HG02678 (cell line): ENCODE results near the gene PNPLA7.

Source experiments
- ATAC-seq: cut with Tn5 transposase; IDR thresholded peaks from one replicate; pipeline ENCODE4 v1.9.1; 2021; ENCODE audit warnings: mild to moderate bottlenecking, moderate library complexity; ENCODE audit not compliant: unreplicated experiment

PNPLA7 gene

GRCh38 chr9:137497921-137498719, 52.1 kb downstream of the PNPLA7 start:
- ATAC-seq = no peak

- no peak for ATAC-seq
Measured at GRCh38 chr9:137496601-137497375, 53.4 kb downstream of the PNPLA7 start.

GRCh38 chr9:137494550-137495351, 55.5 kb downstream of the PNPLA7 start:
- no peak for ATAC-seq

GRCh38 chr9:137494104-137494544, 56.1 kb downstream of the PNPLA7 start:
- no peak for ATAC-seq

GRCh38 chr9:137493364-137494103, 56.7 kb downstream of the PNPLA7 start:
- no peak for ATAC-seq

GRCh38 chr9:137492464-137493363, 57.5 kb downstream of the PNPLA7 start:
- ATAC-seq = no peak

- ATAC-seq = no peak
Measured at GRCh38 chr9:137491735-137492432, 58.3 kb downstream of the PNPLA7 start.

- no peak for ATAC-seq
Measured at GRCh38 chr9:137490532-137491186, 59.5 kb downstream of the PNPLA7 start.

GRCh38 chr9:137488906-137489305, 61.3 kb downstream of the PNPLA7 start:
- no peak for ATAC-seq

GRCh38 chr9:137488327-137488653, 61.9 kb downstream of the PNPLA7 start:
- no peak for ATAC-seq

- ATAC-seq = no peak
Measured at GRCh38 chr9:137487454-137488326, 62.5 kb downstream of the PNPLA7 start.

- ATAC-seq = no peak
Measured at GRCh38 chr9:137486545-137487453, 63.4 kb downstream of the PNPLA7 start.

GRCh38 chr9:137486141-137486490, 64.1 kb downstream of the PNPLA7 start:
- ATAC-seq = no peak

- ATAC-seq = no peak
Measured at GRCh38 chr9:137485343-137486140, 64.7 kb downstream of the PNPLA7 start.

GRCh38 chr9:137484551-137485315, 65.5 kb downstream of the PNPLA7 start:
- ATAC-seq = no peak
